Adrenal gland (tissue), 12 donors: ENCODE results near the gene PTPN22. TPM values are rescaled to one million over a fixed set of nuclear protein-coding genes. Genes with fewer than 3 reads are reported as not detected.

ENCODE experiments used
- DNase-seq, 7 donors: peaks; one replicate each; pipeline ENCODE4 v3.0.0-alpha.2; 2019 to 2020
- H3K27ac ChIP-seq, 5 donors: fragments of 200-600 bp; sonication (generic) in 4 of 5; 1 replicate in 3 of 5; 2 replicates in 2 of 5; pipeline versions ENCODE4 v1.5.1 to v1.8.0; 2016 to 2020; ENCODE audit warnings: mild to moderate bottlenecking in 1 of 5
- H3K27me3 ChIP-seq: fragments of 200-600 bp; 2 replicates; pipeline ENCODE4 v1.8.0; 2021
- H3K36me3 ChIP-seq, 2 donors: fragments of 200-600 bp; replicated peaks in 1 of 2; 1 replicate in 1 of 2; 2 replicates in 1 of 2; pipeline versions ENCODE4 v1.5.1 to v1.8.0; 2018 to 2022
- H3K4me1 ChIP-seq, 2 donors: fragments of 200-600 bp; replicated peaks in 1 of 2; 1 replicate in 1 of 2; 2 replicates in 1 of 2; pipeline versions ENCODE4 v1.5.1 to v1.8.0; 2018 to 2021
- H3K4me3 ChIP-seq, 4 donors: fragments of 200-600 bp; sonication (generic) in 3 of 4; one replicate each; pipeline ENCODE4 v1.5.1; 2016 to 2018
- H3K9me3 ChIP-seq, 3 donors: fragments of 200-600 bp; sonication (generic) in 1 of 3; replicated peaks in 1 of 3; 1 replicate in 2 of 3; 2 replicates in 1 of 3; pipeline versions ENCODE4 v1.5.1 to v1.8.0; 2016 to 2021
- POLR2A ChIP-seq, 2 donors: fragments of 450-650 bp; IDR thresholded peaks; one replicate each; pipeline ENCODE4 v1.6.1; 2017; ENCODE audit warnings: antibody characterized with exemption in 2 of 2, mild to moderate bottlenecking in 2 of 2, moderate library complexity in 1 of 2
- WGBS, 4 donors: extraction: QIAGEN DNeasy Blood & Tissue Kit in 2 of 4; methylation state at CpG; one replicate each; pipeline versions ENCODE4 v1.1.5 to v1.1.7; 2013 to 2017; 5-methylcytosine and 5-hydroxymethylcytosine counted together
- intact Hi-C, 2 donors: fragments of 100-400 bp; cut with DNase I; formaldehyde crosslinking; loops; one replicate each; pipeline versions ENCODE4 v1.14.1 to v1.15.0; 2022 to 2023
- polyA plus RNA-seq, 3 donors: library from polyadenylated mRNA; stranded (reverse); fragments of 200-250 nt in 2 of 3; fragments of 350-450 nt in 1 of 3; fragmentation: Illumina TruSeq in 1 of 3; extraction: RNeasy Lipid Tissue Mini Kit (QIAGEN cat#74804) in 1 of 3; gene quantifications; one replicate each; pipeline ENCODE4 v1.2.3, GENCODE V29; 2013 to 2014
- total RNA-seq, 9 donors: library from RNA; depleted of rRNA in 4 of 9; stranded (reverse); fragments of >200 nt in 4 of 9; fragments of 120-200 nt in 1 of 9; fragmentation: NEBNext Ultra II Directional in 1 of 9; extraction: Animal tissue kit (Norgen Biotek cat#: 25700) in 1 of 9; gene quantifications; one replicate each; pipeline versions ENCODE4 v1.1.0 to v1.2.4, GENCODE V29; 2013 to 2023
- TF ChIP-seq, protein P1 (sequence below), 6 experiments: fragments of 450-650 bp in 4 of 6; fragments of 200-600 bp in 2 of 6; sonication (generic) in 1 of 6; IDR thresholded peaks; 1 replicate in 5 of 6; 2 replicates in 1 of 6; pipeline versions ENCODE4 v1.5.1 to v1.8.0; 2016 to 2021; ENCODE audit warnings: antibody characterized with exemption in 6 of 6, mild to moderate bottlenecking in 2 of 6, moderate library complexity in 1 of 6
- donor health status: healthy with polysubstance abuse.
- donor health status: Bipolar disorder and iron deficiency.
- donor health status: DM: yes; HTN: yes; CAD: no.
- donor health status: DM: no; HTN: no; CAD: no.
- donor health status: DM: no; HTN: no; CAD: no.
- donor health status: DM: yes; HTN: yes; CAD: no.

Gene PTPN22
- total and polyA plus RNA-seq, 12 donors, result 0.28 to 6.2 (median 2.7) TPM

DNA sequence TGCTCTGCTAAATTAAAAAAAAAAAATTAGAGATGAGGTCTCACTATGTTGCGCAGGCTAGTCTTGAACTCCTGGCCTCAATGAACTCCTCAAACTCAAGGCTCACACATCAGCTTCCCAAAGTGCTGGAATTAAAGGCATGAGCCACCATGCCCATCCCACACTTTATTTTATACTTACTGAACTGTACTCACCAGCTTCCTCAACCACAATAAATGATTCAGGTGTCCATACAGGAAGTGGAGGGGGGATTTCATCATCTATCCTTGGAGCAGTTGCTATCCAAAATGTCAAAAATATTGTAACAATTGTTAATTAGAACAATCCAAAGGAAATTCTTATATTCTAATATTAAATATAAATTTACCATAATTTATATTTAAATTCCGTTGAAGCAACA lies 36.8 kb downstream of the PTPN22 start:
- intact Hi-C loops, result loop anchor here in 1 of 2 donors (5.0 to 10.0 kb wide), 3 partner anchors 73 to 450 kb away; partner anchors contain the start of genes DCLRE1B and OLFML3
- WGBS, 4 donors, result 84 to 93% (median 88%) methylated on average over 2 of the region's 2 CpGs
- Histone ChIP-seq H3K4me1 (peaks cover 0 to 4% of the 10 kb centered on the region in 2 donors), H3K4me3 (no peak overlapping the region), H3K9me3 (no peaks in the 10 kb centered on the region), H3K36me3 (no peaks in the 10 kb centered on the region), H3K27ac (no peak overlapping the region), H3K27me3 (no peaks in the 10 kb centered on the region)
- TF ChIP-seq POLR2A (IDR thresholded peaks at IDR 0.05), result no peak
- TF ChIP-seq, protein P1, sequence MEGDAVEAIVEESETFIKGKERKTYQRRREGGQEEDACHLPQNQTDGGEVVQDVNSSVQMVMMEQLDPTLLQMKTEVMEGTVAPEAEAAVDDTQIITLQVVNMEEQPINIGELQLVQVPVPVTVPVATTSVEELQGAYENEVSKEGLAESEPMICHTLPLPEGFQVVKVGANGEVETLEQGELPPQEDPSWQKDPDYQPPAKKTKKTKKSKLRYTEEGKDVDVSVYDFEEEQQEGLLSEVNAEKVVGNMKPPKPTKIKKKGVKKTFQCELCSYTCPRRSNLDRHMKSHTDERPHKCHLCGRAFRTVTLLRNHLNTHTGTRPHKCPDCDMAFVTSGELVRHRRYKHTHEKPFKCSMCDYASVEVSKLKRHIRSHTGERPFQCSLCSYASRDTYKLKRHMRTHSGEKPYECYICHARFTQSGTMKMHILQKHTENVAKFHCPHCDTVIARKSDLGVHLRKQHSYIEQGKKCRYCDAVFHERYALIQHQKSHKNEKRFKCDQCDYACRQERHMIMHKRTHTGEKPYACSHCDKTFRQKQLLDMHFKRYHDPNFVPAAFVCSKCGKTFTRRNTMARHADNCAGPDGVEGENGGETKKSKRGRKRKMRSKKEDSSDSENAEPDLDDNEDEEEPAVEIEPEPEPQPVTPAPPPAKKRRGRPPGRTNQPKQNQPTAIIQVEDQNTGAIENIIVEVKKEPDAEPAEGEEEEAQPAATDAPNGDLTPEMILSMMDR (IDR thresholded peaks at IDR 0.05), result no peak
- no peak for DNase-seq

DNA sequence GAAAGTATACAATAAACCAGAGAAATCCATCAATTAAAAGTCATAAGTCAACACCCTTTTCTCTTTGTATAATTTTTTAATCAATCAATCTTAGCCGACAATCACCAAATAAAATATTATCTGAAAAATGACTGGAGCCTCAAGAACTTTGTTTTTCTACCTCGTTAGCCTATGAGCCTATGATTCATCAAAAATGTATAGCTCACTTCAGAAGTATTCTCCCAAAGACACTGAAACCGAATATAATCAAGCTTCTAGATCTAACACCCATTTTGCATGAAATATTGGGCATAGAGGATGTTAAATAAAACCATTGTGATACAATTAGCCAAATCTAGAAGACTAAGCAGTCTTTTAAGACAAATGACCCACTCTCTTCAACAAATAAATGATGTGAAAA lies 41.5 kb downstream of the PTPN22 start:
- no peaks in the 10 kb centered on the region for H3K9me3 ChIP-seq
- WGBS, 4 donors, result 71 to 81% (median 75%) methylated on average over 3 of the region's 3 CpGs
- no peaks in the 10 kb centered on the region for H3K4me1 ChIP-seq
- DNase-seq, result no peak
- TF ChIP-seq POLR2A (IDR thresholded peaks at IDR 0.05), result no peak
- TF ChIP-seq, protein P1 (IDR thresholded peaks at IDR 0.05), result no peak
- no peaks in the 10 kb centered on the region for H3K27me3 ChIP-seq
- intact Hi-C loops, result loop anchor here in 1 of 2 donors (10.0 kb wide), 2 partner anchors 145 to 455 kb away; partner anchors contain the start of gene OLFML3
- H3K4me3 ChIP-seq, result no peak overlapping the region
- H3K36me3 ChIP-seq, result no peaks in the 10 kb centered on the region
- no peak overlapping the region for H3K27ac ChIP-seq

DNA sequence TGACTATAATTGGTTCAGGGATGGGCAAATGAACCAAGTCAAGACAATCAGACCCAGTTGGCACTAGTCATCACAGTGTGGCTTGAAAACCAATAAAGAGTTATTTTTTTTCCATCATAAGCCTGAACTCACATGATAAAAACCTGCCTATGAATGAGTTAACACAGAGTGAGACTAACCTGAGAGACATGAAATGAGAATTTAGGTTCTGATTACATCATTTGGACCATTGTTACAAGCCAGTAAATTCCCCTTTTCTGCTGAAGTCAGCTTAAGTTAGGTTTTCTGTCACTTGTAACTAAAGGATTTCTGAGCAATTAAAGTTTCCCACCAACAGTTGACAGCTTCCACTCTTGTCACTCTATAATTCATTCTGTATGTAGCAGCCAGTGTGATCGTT lies 49.6 kb downstream of the PTPN22 start:
- intact Hi-C loops, result loop anchor here in 1 of 2 donors (10.0 kb wide), 1 partner anchor 93 kb away; no protein-coding TSS in a partner anchor
- H3K4me3 ChIP-seq, result no peak overlapping the region
- H3K27ac ChIP-seq, result no peak overlapping the region
- no peak for DNase-seq
- H3K9me3 ChIP-seq, result no peaks in the 10 kb centered on the region
- no peaks in the 10 kb centered on the region for H3K4me1 ChIP-seq
- no peaks in the 10 kb centered on the region for H3K36me3 ChIP-seq
- no peaks in the 10 kb centered on the region for H3K27me3 ChIP-seq
- WGBS, 4 donors, result 66 to 86% (median 67%) methylated on average over 1 of the region's 1 CpG
- TF ChIP-seq, protein P1 (IDR thresholded peaks at IDR 0.05), result no peak
- TF ChIP-seq POLR2A (IDR thresholded peaks at IDR 0.05), result no peak

DNA sequence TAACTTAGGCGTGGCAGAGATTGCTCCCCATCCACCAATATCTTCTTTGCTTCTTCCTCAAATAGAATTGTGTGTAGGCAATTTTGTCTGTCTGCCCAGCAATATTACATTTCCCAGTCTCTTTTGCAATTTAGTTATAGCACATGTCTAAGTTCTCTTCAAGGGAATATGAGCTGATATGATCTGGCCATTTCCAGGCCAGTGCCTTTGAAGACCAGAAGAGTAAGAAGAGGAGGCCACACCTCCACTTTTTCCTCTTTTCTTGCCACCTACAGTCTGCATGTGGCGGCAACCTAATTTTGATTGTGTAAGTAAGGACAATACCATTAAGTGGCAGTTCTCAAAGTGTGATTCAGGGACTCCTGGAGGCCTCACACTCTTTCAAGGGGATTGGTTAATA lies 52.9 kb downstream of the PTPN22 start:
- Histone ChIP-seq H3K9me3 (no peaks in the 10 kb centered on the region), H3K27ac (no peak overlapping the region), H3K4me3 (no peak overlapping the region), H3K36me3 (no peaks in the 10 kb centered on the region), H3K27me3 (no peaks in the 10 kb centered on the region), H3K4me1 (no peaks in the 10 kb centered on the region)
- 92 to 98% (median 93%) methylated on average over 2 of the region's 2 CpGs for WGBS, 4 donors
- intact Hi-C loops, result no loop called here
- no peak for DNase-seq
- no peak for TF ChIP-seq POLR2A (IDR thresholded peaks at IDR 0.05)
- TF ChIP-seq, protein P1 (IDR thresholded peaks at IDR 0.05), result no peak
